Activated naive CD4-positive, alpha-beta T cell treated with anti-CD3 and anti-CD28 coated beads for 36 hours (primary cell): ENCODE results near the gene STRBP. TPM values are rescaled to one million over a fixed set of nuclear protein-coding genes. Genes with fewer than 3 reads are reported as not detected.

Source experiments
- CTCF ChIA-PET: fragments of 350-600 bp; sonication (Branson Sonifier 250); formaldehyde crosslinking; loops from one replicate; lab custom pipeline; 2021; ENCODE audit warnings: antibody characterized with exemption; lab: Charles Lee
- DNase-seq: peaks from one replicate; pipeline ENCODE4 v3.0.0-alpha.2; 2020
- H3K27ac Mint-ChIP-seq: one replicate; pipeline ENCODE4 v1.8.0; 2021; ENCODE audit warnings: mild to moderate bottlenecking, mixed read lengths
- H3K27me3 Mint-ChIP-seq: one replicate; pipeline ENCODE4 v1.8.0; 2021; ENCODE audit warnings: low read depth, mixed read lengths
- H3K36me3 Mint-ChIP-seq: one replicate; pipeline ENCODE4 v1.8.0; 2021; ENCODE audit warnings: low read depth, mixed read lengths
- H3K4me1 Mint-ChIP-seq: one replicate; pipeline ENCODE4 v1.8.0; 2021; ENCODE audit warnings: low read depth, mixed read lengths
- H3K4me3 Mint-ChIP-seq: one replicate; pipeline ENCODE4 v1.8.0; 2021; ENCODE audit warnings: mild to moderate bottlenecking, moderate library complexity, mixed read lengths
- H3K9me3 Mint-ChIP-seq: one replicate; pipeline ENCODE4 v1.8.0; 2021; ENCODE audit warnings: mixed read lengths
- intact Hi-C: fragments of 100-400 bp; cut with micrococcal nuclease; formaldehyde crosslinking; loops from one replicate; pipeline ENCODE4 v1.15.1; 2023
- total RNA-seq, 2 experiments: library from RNA; stranded (reverse); gene quantifications; one replicate each; pipeline ENCODE4 v1.2.3, GENCODE V29; 2021

Gene STRBP
- total RNA-seq, 2 experiments from 2014 or later: 27.6 to 27.8 TPM

DNA sequence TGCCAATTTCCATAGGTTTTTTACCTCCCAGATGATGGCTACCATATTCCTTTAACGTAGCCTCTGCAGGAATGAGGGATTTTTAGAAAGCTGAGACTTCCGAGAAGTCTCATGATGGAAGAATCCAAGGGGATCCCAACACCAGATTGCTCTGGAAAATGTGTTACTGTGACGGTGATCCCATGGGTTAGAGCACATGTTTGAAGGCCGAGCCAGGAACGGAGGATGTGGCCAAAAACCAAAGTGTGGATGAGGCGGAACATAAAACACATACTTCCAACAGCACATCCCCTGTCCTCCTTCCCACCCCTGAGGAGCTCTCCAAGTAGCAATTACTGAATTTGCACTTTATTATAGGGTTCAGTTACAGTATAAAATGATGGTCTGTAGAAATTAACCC lies 152.3 kb downstream of the STRBP start:
- H3K4me1 Mint-ChIP-seq: peaks cover 17% of the 10 kb centered on the region
- H3K27me3 Mint-ChIP-seq: no peaks in the 10 kb centered on the region
- no peak overlapping the region for H3K27ac Mint-ChIP-seq
- intact Hi-C loops: no loop called here
- H3K36me3 Mint-ChIP-seq: no peaks in the 10 kb centered on the region
- no peak overlapping the region for H3K4me3 Mint-ChIP-seq
- no peaks in the 10 kb centered on the region for H3K9me3 Mint-ChIP-seq
- CTCF ChIA-PET: interaction anchor here (0.6 kb wide), 1 partner anchor 1721 kb away, joined by 3 read pairs; no protein-coding TSS in a partner anchor
- no peak for DNase-seq

GRCh38 chr9:123115146-123115913 lies 153.1 kb downstream of the STRBP start:
- Mint-ChIP-seq H3K27ac (no peak overlapping the region), H3K36me3 (no peaks in the 10 kb centered on the region)

DNA sequence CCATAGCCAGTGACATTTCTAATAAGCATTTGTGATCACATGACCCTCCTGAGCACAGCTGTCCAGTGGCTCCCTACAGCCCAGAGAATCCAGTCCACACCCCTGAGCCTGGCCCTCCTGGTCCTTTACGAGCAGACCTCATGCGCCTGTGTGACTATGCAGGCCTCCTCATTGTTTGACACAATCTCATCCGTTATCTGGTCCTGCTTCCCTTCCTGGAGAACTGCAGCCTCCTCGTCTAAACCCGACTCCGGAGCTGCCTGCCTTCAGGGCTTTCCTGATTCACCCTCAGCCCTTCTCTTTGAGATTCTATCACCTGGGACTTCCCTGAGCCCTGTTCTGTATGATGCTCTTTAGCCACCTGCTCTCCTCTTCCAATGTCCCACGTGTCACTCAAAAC lies 155.2 kb downstream of the STRBP start:
- peaks cover 15% of the 10 kb centered on the region for H3K4me1 Mint-ChIP-seq
- H3K4me3 Mint-ChIP-seq: no peak overlapping the region
- no peak overlapping the region for H3K27ac Mint-ChIP-seq
- H3K27me3 Mint-ChIP-seq: no peaks in the 10 kb centered on the region
- intact Hi-C loops: no loop called here
- DNase-seq: no peak
- H3K36me3 Mint-ChIP-seq: peaks cover 1% of the 10 kb centered on the region
- CTCF ChIA-PET: no interaction called here
- no peaks in the 10 kb centered on the region for H3K9me3 Mint-ChIP-seq

More at GRCh38 chr9:123115146-123115913, 153.1 kb downstream of the STRBP start:
- H3K4me1 Mint-ChIP-seq: peaks cover 17% of the 10 kb centered on the region
- H3K9me3 Mint-ChIP-seq: no peaks in the 10 kb centered on the region
- no peak for DNase-seq
- CTCF ChIA-PET: interaction anchor here (0.6 kb wide), 1 partner anchor 1722 kb away, joined by 3 read pairs; no protein-coding TSS in a partner anchor
- intact Hi-C loops: no loop called here
- H3K4me3 Mint-ChIP-seq: no peak overlapping the region
- H3K27me3 Mint-ChIP-seq: no peaks in the 10 kb centered on the region

- H3K27ac Mint-ChIP-seq: peak overlapping the region; percentile 33
- peaks cover 2% of the 10 kb centered on the region for H3K36me3 Mint-ChIP-seq
- CTCF ChIA-PET: interaction anchor here (1.3 to 2.3 kb wide), 2 partner anchors 113 to 238 kb away, joined by 5 to 6 read pairs; no protein-coding TSS in a partner anchor
- no peak overlapping the region for H3K4me3 Mint-ChIP-seq
- no peaks in the 10 kb centered on the region for H3K27me3 Mint-ChIP-seq
- H3K4me1 Mint-ChIP-seq: peaks cover 15% of the 10 kb centered on the region
- intact Hi-C loops: no loop called here
- DNase-seq: peak; percentile 34
- no peaks in the 10 kb centered on the region for H3K9me3 Mint-ChIP-seq
Measured at GRCh38 chr9:123112015-123112975, 156.1 kb downstream of the STRBP start.

- Mint-ChIP-seq H3K4me1 (peaks cover 15% of the 10 kb centered on the region), H3K36me3 (peaks cover 2% of the 10 kb centered on the region), H3K27ac (peak overlapping the region; percentile 33), H3K4me3 (no peak overlapping the region), H3K27me3 (no peaks in the 10 kb centered on the region), H3K9me3 (no peaks in the 10 kb centered on the region)
- DNase-seq: no peak
- intact Hi-C loops: no loop called here
- CTCF ChIA-PET: interaction anchor here (1.3 to 2.3 kb wide), 2 partner anchors 114 to 239 kb away, joined by 5 to 6 read pairs; no protein-coding TSS in a partner anchor
Measured at GRCh38 chr9:123111427-123112014, 156.9 kb downstream of the STRBP start.

DNA sequence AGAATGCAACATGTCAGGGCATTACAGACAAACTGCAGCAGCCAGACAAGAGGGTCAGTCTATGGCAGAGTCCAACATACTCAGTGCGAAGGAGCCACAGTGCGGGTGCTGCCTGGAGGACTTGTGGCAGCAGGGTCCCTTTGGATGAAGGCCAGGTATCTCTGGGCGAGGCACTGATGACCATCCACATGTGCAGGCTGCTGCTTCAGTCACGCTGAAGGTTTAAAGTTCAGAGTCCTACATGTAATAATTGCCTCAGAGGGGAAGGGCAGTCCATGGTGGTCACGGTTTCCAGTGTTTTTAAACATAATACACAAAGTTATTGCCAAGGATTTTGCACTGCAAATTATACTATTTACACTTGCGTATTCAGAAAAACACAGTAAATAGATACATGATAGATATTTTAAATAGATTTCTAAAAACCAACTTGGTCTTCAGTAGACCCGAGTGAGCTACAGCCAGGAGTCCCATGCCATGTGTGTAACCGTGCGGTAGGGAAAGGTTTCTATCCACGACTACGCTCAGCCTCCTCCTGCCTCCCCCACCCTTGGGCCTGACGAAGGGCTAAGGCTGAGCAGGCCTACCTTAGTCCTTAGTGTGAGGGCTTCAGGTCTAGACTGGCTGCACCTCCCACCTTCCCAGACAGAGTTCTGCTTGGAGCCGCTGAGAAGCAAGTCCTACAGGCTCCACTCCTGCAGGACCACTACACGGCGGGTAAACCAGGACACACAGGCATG lies 158.7 kb downstream of the STRBP start:
- H3K9me3 Mint-ChIP-seq: no peaks in the 10 kb centered on the region
- CTCF ChIA-PET: interaction anchor here (2.3 kb wide), 1 partner anchor 116 kb away, joined by 6 read pairs; no protein-coding TSS in a partner anchor
- H3K4me1 Mint-ChIP-seq: peaks cover 15% of the 10 kb centered on the region
- H3K36me3 Mint-ChIP-seq: peaks cover 2% of the 10 kb centered on the region
- no peak for DNase-seq
- H3K27me3 Mint-ChIP-seq: no peaks in the 10 kb centered on the region
- intact Hi-C loops: no loop called here
- H3K27ac Mint-ChIP-seq: no peak overlapping the region
- no peak overlapping the region for H3K4me3 Mint-ChIP-seq

DNA sequence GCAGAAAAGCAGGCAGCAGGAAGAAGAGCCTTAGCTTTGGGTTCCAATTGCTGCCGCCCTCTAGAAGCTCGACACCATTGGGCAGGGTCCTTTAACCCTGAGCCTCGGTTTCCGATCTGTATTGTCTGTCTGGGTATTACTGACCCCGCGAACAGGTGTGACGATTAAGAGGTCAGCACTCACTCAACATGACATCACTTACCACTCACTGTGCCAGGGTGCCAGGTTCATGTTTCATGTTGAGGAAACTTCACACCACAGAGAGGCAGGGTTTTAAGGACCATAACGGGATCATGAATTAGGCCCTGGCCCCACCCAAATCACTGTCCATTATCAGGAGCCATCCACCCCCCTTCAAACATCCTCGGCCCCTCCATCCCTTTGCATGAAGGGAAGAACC lies 159.4 kb downstream of the STRBP start:
- Mint-ChIP-seq H3K36me3 (peaks cover 2% of the 10 kb centered on the region), H3K27ac (no peak overlapping the region), H3K9me3 (no peaks in the 10 kb centered on the region), H3K4me1 (peaks cover 15% of the 10 kb centered on the region), H3K27me3 (no peaks in the 10 kb centered on the region), H3K4me3 (no peak overlapping the region)
- no peak for DNase-seq
- CTCF ChIA-PET: no interaction called here
- intact Hi-C loops: no loop called here

DNA sequence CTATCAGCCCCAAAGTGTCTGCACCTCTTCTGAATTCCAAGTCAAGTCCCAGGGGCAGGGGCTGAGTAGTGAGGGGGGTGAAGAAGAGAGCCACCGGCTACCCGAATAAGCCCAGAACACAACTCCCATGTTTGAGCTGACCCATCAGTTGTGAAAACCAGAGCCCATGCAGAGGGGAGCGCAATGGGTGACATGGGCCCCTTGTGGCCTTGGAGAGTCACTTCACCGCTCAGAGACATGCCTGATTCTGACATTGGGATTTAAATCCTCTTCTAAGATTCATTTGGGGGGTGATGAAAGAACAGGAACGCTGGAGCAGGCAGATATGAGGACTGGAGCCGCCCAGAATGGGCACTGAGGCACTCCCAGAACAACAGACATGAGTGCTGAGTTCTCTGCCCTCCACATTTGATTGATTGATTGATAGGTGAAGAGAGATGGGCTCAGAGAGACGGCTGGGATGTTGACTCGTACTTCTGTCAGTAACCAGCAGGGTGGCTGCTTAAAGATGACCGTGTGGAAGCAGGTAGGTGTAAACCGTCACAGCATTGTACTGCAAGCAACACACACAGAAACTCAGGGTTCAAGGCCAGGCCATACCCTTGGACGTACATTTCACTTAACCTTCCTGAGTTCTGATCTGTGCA lies 160.6 kb downstream of the STRBP start:
- CTCF ChIA-PET: no interaction called here
- intact Hi-C loops: no loop called here
- no peak for DNase-seq
- Mint-ChIP-seq H3K27me3 (no peaks in the 10 kb centered on the region), H3K36me3 (peaks cover 2% of the 10 kb centered on the region), H3K27ac (no peak overlapping the region), H3K4me1 (peaks cover 15% of the 10 kb centered on the region), H3K4me3 (no peak overlapping the region), H3K9me3 (no peaks in the 10 kb centered on the region)

GRCh38 chr9:123105490-123105889 lies 162.9 kb downstream of the STRBP start:
- CTCF ChIA-PET: no interaction called here
- no peaks in the 10 kb centered on the region for H3K9me3 Mint-ChIP-seq
- no peaks in the 10 kb centered on the region for H3K27me3 Mint-ChIP-seq
- H3K27ac Mint-ChIP-seq: no peak overlapping the region
- no peaks in the 10 kb centered on the region for H3K4me1 Mint-ChIP-seq
- DNase-seq: no peak
- peaks cover 2% of the 10 kb centered on the region for H3K36me3 Mint-ChIP-seq
- intact Hi-C loops: no loop called here
- no peak overlapping the region for H3K4me3 Mint-ChIP-seq

GRCh38 chr9:123104807-123105206 lies 163.6 kb downstream of the STRBP start:
- H3K4me3 Mint-ChIP-seq: no peak overlapping the region
- no peak for DNase-seq
- no peaks in the 10 kb centered on the region for H3K9me3 Mint-ChIP-seq
- peaks cover 2% of the 10 kb centered on the region for H3K36me3 Mint-ChIP-seq
- intact Hi-C loops: no loop called here
- H3K27ac Mint-ChIP-seq: no peak overlapping the region
- CTCF ChIA-PET: no interaction called here
- H3K27me3 Mint-ChIP-seq: no peaks in the 10 kb centered on the region
- H3K4me1 Mint-ChIP-seq: no peaks in the 10 kb centered on the region
